ENCODE measurements around the gene SPRING1. TPM values are rescaled to one million over a fixed set of nuclear protein-coding genes. Genes with fewer than 3 reads are reported as not detected.

The SPRING1 gene
- total RNA-seq, 2 donors from 2014 or later, result 13.4 to 36.8 TPM

DNA sequence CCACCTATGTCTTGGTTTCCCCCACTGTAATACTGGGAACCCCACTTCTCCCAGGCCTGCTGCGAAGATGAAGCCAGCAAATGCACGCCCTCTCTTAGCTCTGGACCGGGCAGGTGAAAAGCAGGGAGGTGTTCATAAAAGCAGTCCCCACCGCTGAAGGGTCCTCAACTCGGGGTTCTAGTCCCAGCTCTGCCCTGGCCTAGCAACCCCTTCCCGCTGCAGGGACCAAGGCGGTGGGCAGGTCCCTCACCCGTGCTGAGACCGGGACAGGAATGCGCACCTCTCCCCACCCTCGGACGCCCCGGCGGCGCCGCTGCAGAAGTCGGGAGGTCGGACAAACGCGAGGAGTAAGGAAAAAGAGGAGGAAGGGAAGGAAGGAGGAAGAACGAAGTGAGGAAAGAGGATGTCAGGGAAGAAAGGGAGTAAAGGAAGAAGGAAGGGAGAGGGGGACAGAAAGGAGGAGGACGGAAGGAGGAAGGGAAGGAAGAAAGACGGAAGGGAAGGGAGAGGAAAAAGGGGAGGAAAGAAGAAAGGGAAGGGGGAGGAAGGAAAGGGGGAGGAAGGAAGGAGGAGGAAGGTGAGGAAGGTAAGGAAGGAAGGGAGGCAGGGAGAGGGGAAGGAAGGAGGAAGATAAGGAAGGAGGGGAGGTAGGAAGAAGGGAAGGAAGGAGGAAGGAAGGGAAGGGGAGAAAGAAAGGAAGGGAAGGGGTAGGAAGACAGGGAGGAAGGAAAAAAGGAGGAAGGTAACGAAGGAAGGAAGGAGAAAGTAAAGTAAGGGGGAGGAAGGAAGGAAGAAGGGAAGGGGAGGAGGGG lies 701 bp downstream of the SPRING1 start:
- H3K36me3 ChIP-seq, result no peaks in the 10 kb centered on the region
- peaks cover 11 to 17% of the 10 kb centered on the region in 2 donors for H3K4me1 ChIP-seq (ENCODE audit: control insufficient read depth in 1 of 2, low read depth in 2 of 2)
- TF ChIP-seq, protein P1, sequence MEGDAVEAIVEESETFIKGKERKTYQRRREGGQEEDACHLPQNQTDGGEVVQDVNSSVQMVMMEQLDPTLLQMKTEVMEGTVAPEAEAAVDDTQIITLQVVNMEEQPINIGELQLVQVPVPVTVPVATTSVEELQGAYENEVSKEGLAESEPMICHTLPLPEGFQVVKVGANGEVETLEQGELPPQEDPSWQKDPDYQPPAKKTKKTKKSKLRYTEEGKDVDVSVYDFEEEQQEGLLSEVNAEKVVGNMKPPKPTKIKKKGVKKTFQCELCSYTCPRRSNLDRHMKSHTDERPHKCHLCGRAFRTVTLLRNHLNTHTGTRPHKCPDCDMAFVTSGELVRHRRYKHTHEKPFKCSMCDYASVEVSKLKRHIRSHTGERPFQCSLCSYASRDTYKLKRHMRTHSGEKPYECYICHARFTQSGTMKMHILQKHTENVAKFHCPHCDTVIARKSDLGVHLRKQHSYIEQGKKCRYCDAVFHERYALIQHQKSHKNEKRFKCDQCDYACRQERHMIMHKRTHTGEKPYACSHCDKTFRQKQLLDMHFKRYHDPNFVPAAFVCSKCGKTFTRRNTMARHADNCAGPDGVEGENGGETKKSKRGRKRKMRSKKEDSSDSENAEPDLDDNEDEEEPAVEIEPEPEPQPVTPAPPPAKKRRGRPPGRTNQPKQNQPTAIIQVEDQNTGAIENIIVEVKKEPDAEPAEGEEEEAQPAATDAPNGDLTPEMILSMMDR (IDR thresholded peaks at IDR 0.05), result no peak
- peak overlapping the region; percentile 84 for H3K4me3 ChIP-seq
- no peaks in the 10 kb centered on the region for H3K9me3 ChIP-seq
- H3K27ac ChIP-seq, result no peak overlapping the region
- ATAC-seq (ENCODE audit: insufficient number of reproducible peaks, low FRiP score, low read depth) (no peak), DNase-seq (ENCODE audit: low spot score) (no peak)
- no peaks in the 10 kb centered on the region for H3K27me3 ChIP-seq (replicated peaks; ENCODE audit: insufficient read depth)

DNA sequence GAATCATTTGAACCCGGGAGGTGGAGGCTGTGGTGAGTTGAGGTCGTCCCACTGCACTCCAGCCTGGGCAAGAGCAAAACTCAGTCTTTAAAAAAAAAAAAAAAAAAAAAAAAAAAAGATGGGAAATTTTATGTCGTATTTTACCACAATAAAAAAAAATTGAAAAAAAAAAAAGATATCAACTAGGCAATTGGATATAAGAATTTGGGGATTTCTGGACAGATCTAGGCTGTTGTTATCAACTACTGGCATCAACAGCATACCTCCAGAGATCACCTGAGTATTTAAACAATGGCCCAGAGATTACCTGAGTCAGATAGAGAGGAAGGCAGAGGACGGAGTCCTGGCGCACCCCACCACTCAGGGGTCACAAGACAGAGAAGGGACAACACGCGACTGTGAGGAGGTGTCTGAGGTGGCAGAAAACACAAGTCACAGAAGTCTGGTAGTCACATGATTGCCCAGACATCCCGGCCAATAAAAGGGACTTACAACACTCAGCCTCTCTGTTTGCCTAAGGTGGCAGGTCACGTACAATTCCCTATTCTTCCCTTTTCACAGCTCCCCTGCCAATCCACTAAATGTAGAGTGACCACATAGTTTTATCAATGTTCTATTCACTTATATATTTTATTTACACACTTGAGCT lies 1.8 kb downstream of the SPRING1 start:
- TF ChIP-seq, protein P1 (IDR thresholded peaks at IDR 0.05), result no peak
- no peak for DNase-seq (ENCODE audit: low spot score)
- H3K27ac ChIP-seq, result no peak overlapping the region
- H3K9me3 ChIP-seq, result no peaks in the 10 kb centered on the region
- peaks cover 11 to 17% of the 10 kb centered on the region in 2 donors for H3K4me1 ChIP-seq (ENCODE audit: control insufficient read depth in 1 of 2, low read depth in 2 of 2)
- no peaks in the 10 kb centered on the region for H3K27me3 ChIP-seq (replicated peaks; ENCODE audit: insufficient read depth)
- ATAC-seq (ENCODE audit: insufficient number of reproducible peaks, low FRiP score, low read depth), result no peak
- no peak overlapping the region for H3K4me3 ChIP-seq
- no peaks in the 10 kb centered on the region for H3K36me3 ChIP-seq

DNA sequence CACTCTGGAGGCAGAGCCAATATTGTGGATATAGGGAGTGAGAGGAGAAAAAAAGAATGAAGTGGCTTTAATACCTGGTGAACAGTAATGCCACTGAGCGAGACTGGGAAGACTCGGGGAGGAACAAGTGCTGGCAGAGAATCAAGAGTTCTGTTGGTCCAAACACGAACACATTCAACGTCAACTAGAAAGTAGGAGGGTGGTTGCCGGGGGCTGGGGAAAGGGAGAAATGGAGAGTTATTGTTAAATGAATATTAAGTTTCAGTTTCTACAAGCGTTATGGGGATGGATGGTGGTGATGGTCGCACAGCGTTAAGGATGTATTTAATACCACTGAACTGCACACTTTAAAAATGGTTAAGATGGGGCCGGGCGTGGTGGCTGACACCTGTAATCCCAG lies 2.8 kb downstream of the SPRING1 start:
- ATAC-seq (ENCODE audit: insufficient number of reproducible peaks, low FRiP score, low read depth), result no peak
- TF ChIP-seq, protein P1 (IDR thresholded peaks at IDR 0.05), result no peak
- H3K27ac ChIP-seq, result no peak overlapping the region

DNA sequence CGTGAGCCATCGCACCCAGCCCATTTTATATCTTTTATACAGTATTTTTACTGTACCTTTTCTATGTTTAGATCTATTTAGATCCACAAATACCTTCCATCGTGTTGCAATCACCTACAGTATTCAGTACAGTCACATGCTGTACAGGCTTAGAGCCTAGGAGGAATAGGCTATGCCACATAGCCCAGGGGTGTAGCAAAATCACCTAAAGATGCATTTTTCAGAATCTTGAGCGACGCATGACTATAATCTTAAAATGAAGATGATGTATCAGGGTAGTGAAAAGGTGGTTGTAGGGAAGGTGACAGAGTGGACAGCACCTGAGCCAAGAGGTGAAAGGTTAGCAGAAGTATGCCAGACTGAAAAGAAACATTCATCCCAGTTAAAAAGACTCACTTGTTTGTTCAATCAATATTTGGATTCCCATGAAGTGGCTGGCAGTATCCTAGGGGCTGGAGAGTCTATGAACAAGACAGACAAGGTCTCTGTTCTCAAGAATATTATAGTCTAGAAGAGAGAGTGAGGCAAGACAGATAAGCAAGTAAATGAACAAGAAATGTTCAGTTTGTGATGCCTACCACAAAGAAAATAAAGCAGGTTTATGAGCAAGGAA lies 3.6 kb downstream of the SPRING1 start:
- Histone ChIP-seq H3K4me3 (no peak overlapping the region), H3K4me1 (ENCODE audit: control insufficient read depth in 1 of 2, low read depth in 2 of 2) (peaks cover 11 to 17% of the 10 kb centered on the region in 2 donors), H3K27ac (no peak overlapping the region), H3K27me3 (replicated peaks; ENCODE audit: insufficient read depth) (no peaks in the 10 kb centered on the region), H3K9me3 (no peaks in the 10 kb centered on the region), H3K36me3 (no peaks in the 10 kb centered on the region)
- no peak for DNase-seq (ENCODE audit: low spot score)
- ATAC-seq (ENCODE audit: insufficient number of reproducible peaks, low FRiP score, low read depth), result no peak
- TF ChIP-seq, protein P1 (IDR thresholded peaks at IDR 0.05), result no peak

More for the DNA sequence above, 2.8 kb downstream of the SPRING1 start:
- Histone ChIP-seq H3K4me3 (no peak overlapping the region), H3K4me1 (ENCODE audit: control insufficient read depth in 1 of 2, low read depth in 2 of 2) (peaks cover 11 to 17% of the 10 kb centered on the region in 2 donors), H3K27me3 (replicated peaks; ENCODE audit: insufficient read depth) (no peaks in the 10 kb centered on the region), H3K9me3 (no peaks in the 10 kb centered on the region), H3K36me3 (no peaks in the 10 kb centered on the region)
- no peak for DNase-seq (ENCODE audit: low spot score)

DNA sequence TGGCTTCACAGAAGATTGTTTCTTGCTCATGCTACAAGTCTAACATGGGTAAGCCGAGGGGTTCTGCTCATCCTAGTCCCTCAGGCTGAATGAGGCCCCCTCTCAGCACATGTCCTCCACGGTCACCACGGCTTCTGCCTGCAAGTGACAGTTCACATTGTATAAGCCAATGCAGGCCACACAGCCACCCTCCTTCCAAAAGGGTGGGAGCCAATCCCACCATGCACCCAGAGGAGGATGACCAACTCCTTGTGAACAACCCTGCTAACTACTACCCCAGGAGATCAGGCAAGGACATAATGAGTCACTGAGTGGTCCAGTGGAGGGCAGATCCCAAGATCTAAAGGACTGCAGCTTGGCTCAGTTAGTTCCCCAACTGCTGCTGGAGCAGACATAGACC lies 6.1 kb downstream of the SPRING1 start:
- TF ChIP-seq, protein P1 (IDR thresholded peaks at IDR 0.05), result no peak
- Histone ChIP-seq H3K4me3 (no peak overlapping the region), H3K27ac (no peak overlapping the region), H3K36me3 (no peaks in the 10 kb centered on the region), H3K9me3 (no peaks in the 10 kb centered on the region), H3K4me1 (ENCODE audit: control insufficient read depth in 1 of 2, low read depth in 2 of 2) (peaks cover 4 to 9% of the 10 kb centered on the region in 2 donors), H3K27me3 (replicated peaks; ENCODE audit: insufficient read depth) (no peaks in the 10 kb centered on the region)
- no peak for ATAC-seq (ENCODE audit: insufficient number of reproducible peaks, low FRiP score, low read depth)
- no peak for DNase-seq (ENCODE audit: low spot score)
